ENCODE measurements around the gene AXIN2.
"Not testable (repeated sequence)": the region's sequence is repeated elsewhere in the genome, so short reads cannot be mapped to it uniquely, and the experiment has no call there.

The AXIN2 gene

DNA sequence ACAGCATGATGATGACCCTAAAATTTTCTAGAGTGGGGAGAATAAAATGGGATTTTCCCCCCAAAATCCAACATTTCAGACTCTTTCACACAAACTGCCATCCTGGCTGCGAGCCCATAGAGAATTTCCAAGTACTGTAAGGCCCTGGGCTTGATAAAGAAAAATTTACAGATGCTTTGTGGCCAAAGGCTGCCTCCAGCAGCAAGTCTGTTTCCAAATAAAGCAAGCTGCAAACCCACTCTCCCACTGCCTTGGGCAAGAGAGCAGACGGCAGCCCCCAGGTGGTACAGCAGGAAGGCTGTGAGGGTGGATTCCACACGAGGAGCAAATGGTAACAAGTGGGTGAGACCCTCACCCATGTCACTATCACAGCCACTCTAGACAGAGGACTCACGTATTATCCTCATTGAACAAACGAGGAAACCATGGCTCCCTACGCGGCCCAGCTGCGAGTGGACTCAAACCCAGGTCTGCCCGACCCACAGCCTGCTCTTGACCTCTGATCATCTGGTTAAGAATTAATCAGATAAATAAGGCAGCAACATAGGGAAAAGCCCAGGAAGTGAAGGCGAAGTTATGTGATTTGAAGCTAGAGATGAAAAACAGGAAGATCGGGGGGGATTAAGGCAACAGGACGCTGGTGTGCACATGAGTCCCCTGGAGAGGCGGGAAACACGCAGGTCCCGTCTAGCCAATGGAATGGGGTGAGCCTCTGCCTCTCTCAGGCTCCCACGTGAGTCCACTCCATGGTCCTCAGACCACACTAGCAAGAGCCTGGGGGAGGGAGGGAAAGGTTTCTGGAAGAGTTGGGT, 37.4 kb downstream of the AXIN2 start:
- DNase-seq (ENCODE audit: low read depth in 1 of 2, low spot score in 1 of 2), result no peak

GRCh38 chr17:65523411-65523810, 38.0 kb downstream of the AXIN2 start:
- DNase-seq (ENCODE audit: low read depth in 1 of 2, low spot score in 1 of 2), result no peak

GRCh38 chr17:65522751-65523404, 38.6 kb downstream of the AXIN2 start:
- no peak for DNase-seq (ENCODE audit: low read depth in 1 of 2, low spot score in 1 of 2)

GRCh38 chr17:65519462-65519861, 42.0 kb downstream of the AXIN2 start:
- no peak for DNase-seq (ENCODE audit: low read depth in 1 of 2, low spot score in 1 of 2)

- no peak for DNase-seq (ENCODE audit: low read depth in 1 of 2, low spot score in 1 of 2)
Observed at GRCh38 chr17:65518256-65518655, 43.2 kb downstream of the AXIN2 start.

DNA sequence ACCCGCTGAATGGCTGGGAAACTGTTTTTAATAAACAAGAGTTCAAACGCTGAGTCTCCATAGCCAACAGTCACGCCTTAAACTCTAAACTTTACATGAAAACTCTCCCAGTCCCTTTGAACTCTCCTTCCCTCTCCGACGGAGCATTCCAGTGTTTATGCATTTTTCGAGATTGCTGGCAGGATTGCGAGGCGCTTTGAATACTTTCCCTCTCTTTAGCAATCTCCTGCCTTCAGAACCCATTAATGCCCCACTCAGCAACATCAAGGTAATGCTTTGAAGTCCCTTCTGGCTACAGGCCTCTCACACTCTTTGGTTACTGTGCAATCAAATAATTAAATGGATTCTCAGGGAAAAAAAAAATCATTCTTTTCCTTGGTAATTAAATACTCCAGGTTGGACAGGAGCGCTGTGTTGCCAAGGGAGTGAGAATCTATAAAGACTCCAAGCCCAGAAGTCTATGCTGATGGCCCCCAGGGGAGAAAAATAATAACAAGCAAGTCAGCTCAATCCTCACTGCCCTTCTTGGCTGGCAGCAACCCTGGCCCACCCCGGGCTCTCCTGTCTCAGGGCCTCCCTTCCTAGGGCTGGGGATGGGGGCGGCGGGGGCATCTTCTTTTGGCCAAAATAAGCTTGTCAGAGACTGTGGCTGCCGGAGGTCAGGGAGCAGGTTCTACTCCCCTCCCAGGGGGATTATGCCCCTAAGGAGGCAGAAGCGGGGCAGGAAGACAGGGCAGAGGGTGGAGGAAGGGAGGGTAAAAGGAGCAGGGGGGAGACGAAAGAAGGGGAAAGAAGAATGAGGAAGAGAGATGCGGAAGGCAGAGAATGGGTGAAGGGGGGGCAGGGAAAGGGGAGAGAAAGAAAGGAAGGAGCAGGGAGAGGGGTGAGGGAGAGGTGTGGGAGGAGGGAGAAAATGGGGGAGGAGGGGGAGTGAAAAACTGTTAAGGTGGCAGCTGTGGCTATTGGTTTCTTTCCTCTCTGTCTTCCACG, 45.2 kb downstream of the AXIN2 start:
- no peak for DNase-seq (ENCODE audit: low read depth in 1 of 2, low spot score in 1 of 2)

DNA sequence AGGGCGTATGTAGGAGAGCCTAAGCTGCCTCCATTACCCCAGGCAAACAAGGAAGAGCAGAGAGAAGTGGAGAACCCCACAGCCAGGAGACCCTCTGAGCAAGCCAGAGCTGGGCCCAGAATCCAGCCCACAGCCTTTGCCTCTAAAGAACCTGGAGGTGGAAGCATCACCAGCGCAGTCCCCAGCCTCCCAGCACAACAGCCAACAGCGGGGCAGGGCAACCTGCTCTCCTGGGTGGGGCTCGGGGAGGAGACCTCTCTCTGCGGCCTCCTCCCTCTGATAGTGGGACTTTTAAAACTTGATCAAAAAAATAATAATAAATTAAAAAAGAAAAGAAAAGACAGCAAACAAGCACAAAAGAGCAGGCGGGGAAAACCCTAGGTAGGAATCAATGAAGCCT, 45.9 kb downstream of the AXIN2 start:
- no peak for DNase-seq (ENCODE audit: low read depth in 1 of 2, low spot score in 1 of 2)

- DNase-seq (ENCODE audit: low read depth in 1 of 2, low spot score in 1 of 2), result no peak
Observed at GRCh38 chr17:65514541-65514940, 46.9 kb downstream of the AXIN2 start.

DNA sequence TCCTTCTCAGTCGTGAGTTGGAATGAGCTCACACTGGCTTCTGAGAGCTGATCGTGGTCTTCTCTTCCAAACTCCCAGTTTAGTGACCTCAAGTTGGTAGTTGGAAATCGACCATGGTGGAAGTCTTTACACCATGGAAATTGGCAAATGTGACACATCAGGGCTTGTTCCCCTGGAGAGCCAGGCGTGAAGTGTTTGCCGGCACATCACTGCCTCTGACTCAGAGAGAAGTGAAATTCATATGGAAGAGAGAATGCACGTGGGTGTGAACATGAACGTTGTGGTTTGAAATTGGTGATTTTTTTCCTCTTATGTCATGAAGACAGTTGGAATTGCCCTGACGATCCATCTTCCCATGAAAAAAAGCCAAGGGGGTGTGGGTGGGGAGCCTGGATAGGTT, 47.4 kb downstream of the AXIN2 start:
- DNase-seq (ENCODE audit: low read depth in 1 of 2, low spot score in 1 of 2), result peak in 1 of 2 donors; percentile 21

GRCh38 chr17:65511316-65511715, 50.1 kb downstream of the AXIN2 start:
- DNase-seq (ENCODE audit: low read depth in 1 of 2, low spot score in 1 of 2), result no peak

- no peak for DNase-seq (ENCODE audit: low read depth in 1 of 2, low spot score in 1 of 2)
Observed at GRCh38 chr17:65509032-65509431, 52.4 kb downstream of the AXIN2 start.

DNA sequence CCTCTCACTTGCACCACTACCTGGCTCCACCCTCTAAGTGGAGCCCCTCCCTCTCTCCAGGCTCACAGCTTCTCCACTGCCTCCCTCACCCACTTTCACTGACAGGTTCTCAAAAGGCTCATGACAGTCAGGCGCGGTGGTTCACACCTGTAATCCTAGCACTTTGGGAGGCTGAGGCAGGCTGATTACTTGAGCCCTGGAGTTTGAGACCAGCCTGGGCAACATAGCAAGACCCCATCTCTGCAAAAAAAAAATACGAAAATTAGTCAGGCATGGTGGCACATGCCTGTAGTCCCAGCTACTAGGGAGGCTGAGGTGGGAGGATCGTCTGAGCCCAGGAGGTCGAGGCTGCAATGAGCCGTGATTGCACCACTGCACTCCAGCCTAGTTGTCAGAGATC, 56.8 kb downstream of the AXIN2 start:
- not testable (repeated sequence) for DNase-seq (ENCODE audit: low read depth in 1 of 2, low spot score in 1 of 2)

GRCh38 chr17:65504141-65504540, 57.3 kb downstream of the AXIN2 start:
- no peak for DNase-seq (ENCODE audit: low read depth in 1 of 2, low spot score in 1 of 2)

GRCh38 chr17:65503557-65503956, 57.9 kb downstream of the AXIN2 start:
- DNase-seq (ENCODE audit: low read depth in 1 of 2, low spot score in 1 of 2), result no peak

GRCh38 chr17:65498816-65499215, 62.6 kb downstream of the AXIN2 start:
- no peak for DNase-seq (ENCODE audit: low read depth in 1 of 2, low spot score in 1 of 2)

- DNase-seq (ENCODE audit: low read depth in 1 of 2, low spot score in 1 of 2), result no peak
Observed at GRCh38 chr17:65496801-65497200, 64.6 kb downstream of the AXIN2 start.

DNA sequence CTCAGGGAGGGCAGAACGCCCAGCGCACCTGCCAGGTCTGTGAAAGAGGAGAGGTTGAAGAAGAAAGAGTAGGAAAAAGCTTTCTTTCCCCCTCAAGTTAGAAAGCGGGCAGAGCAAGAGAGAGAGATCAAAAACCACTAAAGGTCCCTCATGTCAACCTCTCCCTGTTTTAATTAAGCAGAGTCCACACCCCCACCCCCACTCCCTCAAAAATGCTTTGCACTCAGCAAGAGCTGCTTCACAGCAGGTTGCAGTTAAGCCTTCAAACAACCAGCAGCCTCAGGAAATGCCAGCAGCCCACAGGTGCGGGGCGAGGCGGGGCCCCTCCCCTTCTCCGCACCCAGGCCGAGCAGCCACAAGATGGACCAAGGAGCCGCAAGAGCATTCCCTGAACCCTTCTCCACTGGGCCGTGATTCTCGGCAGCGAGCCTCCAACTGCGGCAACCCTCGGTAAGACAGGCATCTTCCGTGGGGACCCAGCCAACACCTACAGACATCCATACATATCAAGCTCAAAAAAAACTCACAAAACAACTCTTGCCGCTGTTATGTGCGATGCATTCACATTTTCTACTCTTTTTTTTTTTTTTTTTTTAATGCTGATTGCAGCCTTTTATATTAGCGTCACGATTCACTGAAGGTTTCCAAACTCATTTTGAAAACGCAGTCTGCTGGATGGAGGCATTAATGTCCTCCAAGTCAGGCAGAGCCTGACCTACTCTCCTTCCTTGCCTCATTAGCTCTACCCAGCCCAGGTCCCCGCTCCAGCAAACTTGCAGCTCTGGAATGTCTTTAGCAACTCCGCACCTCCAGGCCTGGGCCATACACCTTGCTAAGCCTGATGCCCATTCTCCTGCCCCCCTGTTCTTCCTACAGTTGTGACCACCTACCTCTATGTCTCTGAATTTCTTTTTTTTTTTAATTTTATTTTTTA, 66.1 kb downstream of the AXIN2 start:
- DNase-seq (ENCODE audit: low read depth in 1 of 2, low spot score in 1 of 2), result no peak

DNA sequence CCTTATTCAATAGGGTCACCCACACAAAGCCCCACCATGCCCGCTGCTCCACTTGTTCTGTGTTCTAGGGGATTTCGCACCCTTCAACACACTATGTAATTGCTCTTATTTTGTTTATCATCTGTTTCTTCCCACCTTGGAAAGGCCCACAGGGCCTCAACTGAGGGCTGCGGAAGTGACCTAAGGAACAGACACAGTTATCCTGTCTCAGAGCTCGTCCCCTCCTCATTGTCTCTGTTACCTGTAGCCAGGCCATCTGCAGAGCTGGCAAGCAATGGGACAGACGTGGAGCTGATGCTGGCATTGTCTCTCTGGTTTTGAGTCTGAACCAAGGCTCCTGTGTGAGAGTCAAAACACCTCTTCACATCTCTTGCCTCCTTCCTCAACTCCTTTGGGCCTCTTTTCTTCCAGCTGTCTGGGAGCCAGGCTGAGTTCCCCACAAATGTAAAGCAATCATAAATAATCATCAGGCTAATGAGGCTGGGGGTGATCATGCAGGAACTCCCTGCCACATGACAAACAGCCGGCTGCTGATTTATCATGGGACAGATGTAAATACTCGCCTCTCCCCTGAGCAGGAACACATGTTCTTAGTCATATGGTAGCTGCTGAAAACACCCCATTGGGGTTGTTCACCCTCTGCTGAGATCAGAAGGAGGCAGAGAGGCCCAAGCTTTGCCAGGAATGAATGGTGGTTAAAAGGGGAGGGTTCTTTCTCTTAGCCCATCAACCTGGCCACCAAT, 71.9 kb downstream of the AXIN2 start:
- DNase-seq (ENCODE audit: low read depth in 1 of 2, low spot score in 1 of 2), result no peak

- DNase-seq (ENCODE audit: low read depth in 1 of 2, low spot score in 1 of 2), result no peak
Observed at GRCh38 chr17:65488665-65489064, 72.8 kb downstream of the AXIN2 start.

- no peak for DNase-seq (ENCODE audit: low read depth in 1 of 2, low spot score in 1 of 2)
Observed at GRCh38 chr17:65487990-65488389, 73.5 kb downstream of the AXIN2 start.

All from activated CD4-positive, alpha-beta T cell treated with anti-CD3 and anti-CD28 coated beads, Interleukin-2, amount 50 U/mL, for 24 hours (primary cell).